ENCODE data around the gene ZFHX2.

The ZFHX2 gene

DNA sequence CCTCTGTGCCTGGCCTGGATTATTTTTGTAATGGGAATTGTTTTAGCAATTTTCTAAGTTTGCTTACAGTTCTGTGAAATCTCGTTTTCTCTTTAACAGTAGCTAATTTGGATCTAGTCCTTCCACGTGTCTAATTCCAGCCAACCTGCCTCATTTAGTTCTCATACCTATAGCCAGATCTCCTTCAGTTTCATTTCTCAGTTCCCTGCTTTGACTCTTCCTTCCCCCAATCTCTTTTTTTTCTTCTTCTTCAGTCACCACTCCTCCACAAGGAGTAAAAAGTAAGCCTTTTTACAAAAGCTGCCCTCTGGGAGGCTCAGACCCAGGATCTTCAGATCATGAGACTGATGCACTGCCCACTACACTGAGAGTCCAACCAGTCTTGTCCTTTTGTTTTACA, 6.0 kb upstream of the ZFHX2 start:
- no peak overlapping the region; the same call in 1 of the 2 replicates for H3K9ac ChIP-seq (ENCODE audit: low read length)
- no peak overlapping the region for H2AFZ ChIP-seq (ENCODE audit: low read length)
- no peaks in the 10 kb centered on the region for H3K9me3 ChIP-seq (replicated peaks; ENCODE audit: insufficient read depth, low read length)
- no peaks in the 10 kb centered on the region for H3F3A ChIP-seq (ENCODE audit: insufficient read depth, low read length)
- H3K4me1 ChIP-seq (ENCODE audit: low read length): peaks cover 5% of the 10 kb centered on the region; the same call in 1 of the 2 replicates
- DNase-seq: no peak
- no peaks in the 10 kb centered on the region for H3K27me3 ChIP-seq (replicated peaks; ENCODE audit: insufficient read depth, low read length)
- no peaks in the 10 kb centered on the region for H4K20me1 ChIP-seq (ENCODE audit: insufficient read depth, low read length)
- H3K27ac ChIP-seq (ENCODE audit: low read length): peak overlapping the region; percentile 66; the same call in 1 of the 2 replicates
- H3K4me2 ChIP-seq (ENCODE audit: low read depth, low read length): peak overlapping the region; percentile 83; the same call in 1 of the 2 replicates
- H3K4me3 ChIP-seq (ENCODE audit: low read length): 0 out of 2 replicates have a peak overlapping the region, but pooled peaks have one; percentile 88
- TF ChIP-seq, protein P1, sequence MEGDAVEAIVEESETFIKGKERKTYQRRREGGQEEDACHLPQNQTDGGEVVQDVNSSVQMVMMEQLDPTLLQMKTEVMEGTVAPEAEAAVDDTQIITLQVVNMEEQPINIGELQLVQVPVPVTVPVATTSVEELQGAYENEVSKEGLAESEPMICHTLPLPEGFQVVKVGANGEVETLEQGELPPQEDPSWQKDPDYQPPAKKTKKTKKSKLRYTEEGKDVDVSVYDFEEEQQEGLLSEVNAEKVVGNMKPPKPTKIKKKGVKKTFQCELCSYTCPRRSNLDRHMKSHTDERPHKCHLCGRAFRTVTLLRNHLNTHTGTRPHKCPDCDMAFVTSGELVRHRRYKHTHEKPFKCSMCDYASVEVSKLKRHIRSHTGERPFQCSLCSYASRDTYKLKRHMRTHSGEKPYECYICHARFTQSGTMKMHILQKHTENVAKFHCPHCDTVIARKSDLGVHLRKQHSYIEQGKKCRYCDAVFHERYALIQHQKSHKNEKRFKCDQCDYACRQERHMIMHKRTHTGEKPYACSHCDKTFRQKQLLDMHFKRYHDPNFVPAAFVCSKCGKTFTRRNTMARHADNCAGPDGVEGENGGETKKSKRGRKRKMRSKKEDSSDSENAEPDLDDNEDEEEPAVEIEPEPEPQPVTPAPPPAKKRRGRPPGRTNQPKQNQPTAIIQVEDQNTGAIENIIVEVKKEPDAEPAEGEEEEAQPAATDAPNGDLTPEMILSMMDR (IDR thresholded peaks at IDR 0.05; ENCODE audit: low read length): no peak
- TF ChIP-seq EZH2phosphoT487 (IDR thresholded peaks at IDR 0.05; ENCODE audit: low read length) (no peak), EZH2 (optimal IDR thresholded peaks at IDR 0.05; ENCODE audit: low read depth, low read length) (no peak)
- no peaks in the 10 kb centered on the region for H3K9me2 ChIP-seq (replicated peaks; ENCODE audit: insufficient read depth, low read length)
- peaks cover 8% of the 10 kb centered on the region for H3K79me2 ChIP-seq (ENCODE audit: low read length)
- H3K36me3 ChIP-seq (replicated peaks; ENCODE audit: insufficient read depth, low read length): no peaks in the 10 kb centered on the region

- Histone ChIP-seq H2AFZ (ENCODE audit: low read length) (peak overlapping the region; percentile 69), H3K4me2 (ENCODE audit: low read depth, low read length) (peak overlapping the region; percentile 83), H3K79me2 (ENCODE audit: low read length) (peaks cover 8% of the 10 kb centered on the region), H3K4me3 (ENCODE audit: low read length) (peak overlapping the region; percentile 88), H3F3A (ENCODE audit: insufficient read depth, low read length) (no peaks in the 10 kb centered on the region), H3K4me1 (ENCODE audit: low read length) (peaks cover 5% of the 10 kb centered on the region; the same call in 1 of the 2 replicates), H3K9ac (ENCODE audit: low read length) (peak overlapping the region; percentile 80), H3K27ac (ENCODE audit: low read length) (peak overlapping the region; percentile 66; the same call in 1 of the 2 replicates), H3K9me3 (replicated peaks; ENCODE audit: insufficient read depth, low read length) (no peaks in the 10 kb centered on the region), H3K27me3 (replicated peaks; ENCODE audit: insufficient read depth, low read length) (no peaks in the 10 kb centered on the region), H3K9me2 (replicated peaks; ENCODE audit: insufficient read depth, low read length) (no peaks in the 10 kb centered on the region), H3K36me3 (replicated peaks; ENCODE audit: insufficient read depth, low read length) (no peaks in the 10 kb centered on the region), H4K20me1 (ENCODE audit: insufficient read depth, low read length) (no peaks in the 10 kb centered on the region)
- TF ChIP-seq, protein P1 (IDR thresholded peaks at IDR 0.05; ENCODE audit: low read length): no peak
- TF ChIP-seq EZH2phosphoT487 (IDR thresholded peaks at IDR 0.05; ENCODE audit: low read length) (no peak), EZH2 (optimal IDR thresholded peaks at IDR 0.05; ENCODE audit: low read depth, low read length) (no peak)
- no peak for DNase-seq
Measured at GRCh38 chr14:23556700-23557440, 5.3 kb upstream of the ZFHX2 start.

GRCh38 chr14:23555882-23556699, 4.5 kb upstream of the ZFHX2 start, which contains the start of gene THTPA:
Gene THTPA, plus strand, starts transcription at chr14:23556271. Its CDS starts 487 bp downstream, at chr14:23556758.
- H3K4me1 ChIP-seq (ENCODE audit: low read length): peaks cover 5% of the 10 kb centered on the region; the same call in 1 of the 2 replicates
- H3K4me3 ChIP-seq (ENCODE audit: low read length): peak within 1 kb of the TSS; percentile 88
- peak within 1 kb of the TSS; percentile 80 for H3K9ac ChIP-seq (ENCODE audit: low read length)
- no peaks in the 10 kb centered on the region for H3K9me3 ChIP-seq (replicated peaks; ENCODE audit: insufficient read depth, low read length)
- H2AFZ ChIP-seq (ENCODE audit: low read length): peak within 1 kb of the TSS; percentile 69
- peak within 1 kb of the TSS; percentile 83 for H3K4me2 ChIP-seq (ENCODE audit: low read depth, low read length)
- H3K9me2 ChIP-seq (replicated peaks; ENCODE audit: insufficient read depth, low read length): no peaks in the 10 kb centered on the region
- DNase-seq: peak; percentile 83
- no peaks in the 10 kb centered on the region for H3F3A ChIP-seq (ENCODE audit: insufficient read depth, low read length)
- H3K79me2 ChIP-seq (ENCODE audit: low read length): peaks cover 8% of the 10 kb centered on the region
- H3K27ac ChIP-seq (ENCODE audit: low read length): peak within 1 kb of the TSS; percentile 66; the same call in 1 of the 2 replicates
- no peaks in the 10 kb centered on the region for H4K20me1 ChIP-seq (ENCODE audit: insufficient read depth, low read length)
- no peaks in the 10 kb centered on the region for H3K36me3 ChIP-seq (replicated peaks; ENCODE audit: insufficient read depth, low read length)
- no peaks in the 10 kb centered on the region for H3K27me3 ChIP-seq (replicated peaks; ENCODE audit: insufficient read depth, low read length)
- no peak for TF ChIP-seq EZH2phosphoT487 (IDR thresholded peaks at IDR 0.05; ENCODE audit: low read length)

Data from MM.1S (cell line).